Activated CD8-positive, alpha-beta T cell treated with anti-CD3 and anti-CD28 coated beads, Interleukin-2, amount 10 ng/mL, durations not matched to agents 7 days and 5 days (primary cell): ENCODE data around the gene C1orf53. TPM values are rescaled to one million over a fixed set of nuclear protein-coding genes. Genes with fewer than 3 reads are reported as not detected.
A peak's percentile ranks its signal among the peaks of the same experiment; 100 is the strongest.

Experiments
- ATAC-seq: fragments of 150-1000 bp; cut with Tn5 transposase; one replicate; pipeline ENCODE4 v1.10.0; 2021; ENCODE audit warnings: moderate library complexity
- CTCF ChIA-PET: fragments of 350-600 bp; sonication (Branson Sonifier 250); formaldehyde crosslinking; loops from one replicate; lab custom pipeline; 2021; ENCODE audit warnings: antibody characterized with exemption; lab: Charles Lee
- POLR2A ChIA-PET: fragments of 350-600 bp; sonication (Branson Sonifier 250); formaldehyde crosslinking; loops from one replicate; lab custom pipeline; 2021; ENCODE audit warnings: antibody characterized with exemption; lab: Charles Lee
- DNase-seq: peaks from one replicate; pipeline ENCODE4 v3.0.0-alpha.2; 2020
- H3K27ac Mint-ChIP-seq: one replicate; pipeline ENCODE4 v1.8.0; 2021; ENCODE audit warnings: mild to moderate bottlenecking, mixed read lengths
- H3K27me3 Mint-ChIP-seq: one replicate; pipeline ENCODE4 v1.8.0; 2021; ENCODE audit warnings: low read depth, mixed read lengths
- H3K36me3 Mint-ChIP-seq: one replicate; pipeline ENCODE4 v1.8.0; 2021; ENCODE audit warnings: low read depth, mixed read lengths
- H3K4me1 Mint-ChIP-seq: one replicate; pipeline ENCODE4 v1.8.0; 2021; ENCODE audit warnings: low read depth, mixed read lengths
- H3K4me3 Mint-ChIP-seq: one replicate; pipeline ENCODE4 v1.8.0; 2021; ENCODE audit warnings: mild to moderate bottlenecking, mixed read lengths
- H3K9me3 Mint-ChIP-seq: one replicate; pipeline ENCODE4 v1.8.0; 2022; ENCODE audit warnings: mixed read lengths; ENCODE audit not compliant: insufficient read depth
- total RNA-seq, 2 experiments: library from RNA; stranded (reverse); gene quantifications; one replicate each; pipeline ENCODE4 v1.2.3, GENCODE V29; 2021

The C1orf53 gene
- total RNA-seq, 2 experiments from 2014 or later: 0.68 to 0.97 TPM

DNA sequence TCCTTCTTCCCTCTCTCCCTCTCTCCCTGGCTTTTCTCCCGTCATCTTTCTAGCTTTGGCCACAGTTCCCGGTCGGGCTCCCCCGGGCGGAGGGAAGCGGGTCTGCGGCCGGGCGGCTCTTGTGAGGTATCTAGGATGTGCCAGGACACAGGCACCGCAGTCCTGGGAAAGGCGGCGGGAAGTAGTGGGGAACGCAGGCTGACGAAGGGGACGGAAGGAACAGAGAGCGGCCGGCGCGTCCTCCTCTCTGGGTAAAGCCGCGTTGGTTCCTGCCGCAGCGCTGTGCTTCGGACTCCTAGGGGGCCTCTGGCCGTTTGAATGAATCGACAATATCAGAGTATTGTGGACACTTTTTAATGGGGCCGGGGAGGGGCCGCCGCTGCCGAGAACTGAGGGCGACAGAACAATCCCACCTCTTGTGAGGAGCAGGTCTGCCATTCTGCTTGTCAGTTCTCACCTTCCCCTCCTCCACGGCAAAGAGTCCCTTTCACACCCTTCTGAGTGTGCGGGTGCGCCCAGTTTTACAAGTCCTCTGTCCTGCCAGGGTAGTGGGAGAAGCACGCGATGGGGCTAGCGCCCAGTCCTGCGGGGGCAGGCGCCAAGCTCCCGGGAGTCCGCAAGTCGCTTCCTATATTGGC is 13.6 kb downstream of the C1orf53 start:
- Mint-ChIP-seq H3K36me3 (no peaks in the 10 kb centered on the region), H3K4me3 (peak overlapping the region; percentile 73), H3K27ac (no peak overlapping the region), H3K4me1 (peaks cover 90% of the 10 kb centered on the region), H3K9me3 (no peaks in the 10 kb centered on the region), H3K27me3 (peaks cover 99% of the 10 kb centered on the region)
- DNase-seq (no peak), ATAC-seq (no peak)
- ChIA-PET POLR2A (no interaction called here), CTCF (interaction anchor here (1.0 to 6.9 kb wide), 3 partner anchors 11 to 394 kb away, joined by 3 to 64 read pairs (median 4); partner anchors contain the start of gene C1orf53)

DNA sequence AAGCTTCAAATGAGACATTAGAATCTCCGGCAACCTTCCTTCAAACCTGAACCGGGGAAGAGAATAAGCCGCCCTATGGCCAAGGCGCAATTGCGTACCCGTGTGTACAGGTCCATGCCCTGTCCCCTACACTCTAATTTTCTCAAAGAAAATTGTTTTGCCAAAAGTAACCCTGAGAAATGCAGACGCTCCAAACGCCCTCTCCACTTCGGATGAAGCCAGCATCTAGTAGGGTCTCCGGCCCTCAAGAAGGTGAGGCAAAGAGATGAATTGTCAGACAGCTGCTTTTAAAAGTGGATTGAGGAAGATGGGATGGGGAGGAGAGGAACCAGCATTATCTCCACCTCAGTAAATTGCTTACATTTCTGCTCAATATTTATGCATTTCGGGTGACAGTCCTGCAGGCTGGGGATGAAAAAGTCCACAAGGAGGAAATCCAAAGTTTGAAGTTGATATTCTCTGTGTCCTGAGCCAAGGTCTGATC is 14.1 kb downstream of the C1orf53 start:
- peak overlapping the region; percentile 73 for H3K4me3 Mint-ChIP-seq
- H3K27ac Mint-ChIP-seq: no peak overlapping the region
- peaks cover 99% of the 10 kb centered on the region for H3K27me3 Mint-ChIP-seq
- peaks cover 3% of the 10 kb centered on the region for H3K36me3 Mint-ChIP-seq
- H3K9me3 Mint-ChIP-seq: no peaks in the 10 kb centered on the region
- ChIA-PET POLR2A (no interaction called here), CTCF (interaction anchor here (1.5 to 6.9 kb wide), 2 partner anchors 10 to 11 kb away, joined by 3 to 64 read pairs; partner anchors contain the start of gene C1orf53)
- H3K4me1 Mint-ChIP-seq: peaks cover 90% of the 10 kb centered on the region
- ATAC-seq (no peak), DNase-seq (no peak)

DNA sequence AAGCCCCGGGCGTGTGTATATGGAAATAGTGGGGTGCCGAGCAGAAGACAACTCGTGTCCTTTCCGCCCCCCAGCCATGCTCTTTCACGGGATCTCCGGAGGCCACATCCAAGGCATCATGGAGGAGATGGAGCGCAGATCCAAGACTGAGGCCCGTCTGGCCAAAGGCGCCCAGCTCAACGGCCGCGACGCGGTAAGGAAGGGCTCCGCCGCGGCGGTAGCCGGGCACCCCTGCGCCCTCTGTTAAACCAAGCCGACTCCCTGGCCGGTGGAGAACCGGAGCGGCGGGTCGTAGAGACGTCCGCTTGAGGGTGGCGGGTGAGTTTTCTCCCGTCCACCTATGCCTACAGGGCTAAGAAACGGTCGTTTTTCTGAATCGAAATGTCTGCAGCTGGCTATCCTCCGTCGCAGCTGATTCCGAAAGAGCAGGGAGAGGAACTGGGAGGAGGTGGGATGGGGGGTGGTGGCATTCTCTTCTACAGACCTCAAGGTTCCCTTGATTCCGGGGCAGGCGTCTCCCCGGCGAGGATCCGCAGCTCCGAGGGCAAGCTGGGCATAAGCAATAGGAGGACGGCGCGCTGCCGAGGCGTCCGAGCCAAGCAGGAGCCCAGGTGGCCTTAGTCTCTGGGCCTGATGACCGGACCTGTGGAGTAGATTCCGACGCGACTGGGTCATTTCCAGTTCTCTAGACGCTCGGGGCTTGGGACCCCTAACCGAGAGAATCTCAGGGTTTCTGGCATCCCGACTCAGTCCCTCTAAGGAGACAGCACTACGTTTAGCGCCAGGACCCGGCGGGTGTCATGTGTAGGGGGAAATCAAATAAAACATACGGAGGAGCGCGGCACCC is 15.6 kb downstream of the C1orf53 start:
- ATAC-seq (peak; percentile 32), DNase-seq (no peak)
- Mint-ChIP-seq H3K27me3 (peaks cover 95% of the 10 kb centered on the region), H3K4me1 (peaks cover 76% of the 10 kb centered on the region), H3K9me3 (no peaks in the 10 kb centered on the region), H3K27ac (peak overlapping the region; percentile 54), H3K36me3 (peaks cover 3% of the 10 kb centered on the region), H3K4me3 (peak overlapping the region; percentile 73)
- CTCF ChIA-PET: interaction anchor here (0.7 to 6.9 kb wide), 7 partner anchors 9 to 548 kb away, joined by 3 to 64 read pairs (median 3); partner anchors contain the start of gene C1orf53
- POLR2A ChIA-PET: no interaction called here

DNA sequence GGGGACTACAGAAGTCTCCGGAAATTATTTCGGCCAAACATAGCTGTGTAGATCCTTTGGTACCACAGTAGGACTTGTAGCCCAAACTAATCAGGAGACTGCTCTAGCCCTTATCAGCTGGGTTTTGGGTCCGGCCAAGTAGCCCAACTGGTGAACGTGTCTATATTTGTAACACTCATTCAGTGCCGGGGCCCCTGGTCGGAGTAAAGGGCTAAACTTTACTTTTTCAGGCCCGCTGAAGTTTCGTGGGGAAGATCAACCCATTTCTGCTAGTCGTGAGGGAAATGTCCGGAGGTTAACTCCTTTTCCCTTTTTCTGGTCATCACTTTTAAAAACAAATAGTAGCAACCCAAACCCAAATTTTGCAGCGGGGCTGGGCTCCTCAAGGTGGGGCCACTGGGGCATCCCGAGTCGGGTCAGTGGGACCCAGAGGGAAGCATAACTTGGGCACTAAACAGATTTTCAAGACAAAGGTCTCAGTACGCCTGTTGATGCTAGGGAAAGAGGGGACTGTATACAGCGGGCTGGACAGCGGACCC is 16.4 kb downstream of the C1orf53 start:
- H3K27ac Mint-ChIP-seq: no peak overlapping the region
- H3K27me3 Mint-ChIP-seq: peaks cover 89% of the 10 kb centered on the region
- peak overlapping the region; percentile 73 for H3K4me3 Mint-ChIP-seq
- ATAC-seq: no peak
- POLR2A ChIA-PET: no interaction called here
- H3K4me1 Mint-ChIP-seq: peaks cover 68% of the 10 kb centered on the region
- H3K36me3 Mint-ChIP-seq: peaks cover 3% of the 10 kb centered on the region
- H3K9me3 Mint-ChIP-seq: no peaks in the 10 kb centered on the region
- no peak for DNase-seq
- CTCF ChIA-PET: interaction anchor here (0.7 to 6.9 kb wide), 4 partner anchors 8 to 301 kb away, joined by 3 to 64 read pairs (median 4); partner anchors contain the start of gene C1orf53

DNA sequence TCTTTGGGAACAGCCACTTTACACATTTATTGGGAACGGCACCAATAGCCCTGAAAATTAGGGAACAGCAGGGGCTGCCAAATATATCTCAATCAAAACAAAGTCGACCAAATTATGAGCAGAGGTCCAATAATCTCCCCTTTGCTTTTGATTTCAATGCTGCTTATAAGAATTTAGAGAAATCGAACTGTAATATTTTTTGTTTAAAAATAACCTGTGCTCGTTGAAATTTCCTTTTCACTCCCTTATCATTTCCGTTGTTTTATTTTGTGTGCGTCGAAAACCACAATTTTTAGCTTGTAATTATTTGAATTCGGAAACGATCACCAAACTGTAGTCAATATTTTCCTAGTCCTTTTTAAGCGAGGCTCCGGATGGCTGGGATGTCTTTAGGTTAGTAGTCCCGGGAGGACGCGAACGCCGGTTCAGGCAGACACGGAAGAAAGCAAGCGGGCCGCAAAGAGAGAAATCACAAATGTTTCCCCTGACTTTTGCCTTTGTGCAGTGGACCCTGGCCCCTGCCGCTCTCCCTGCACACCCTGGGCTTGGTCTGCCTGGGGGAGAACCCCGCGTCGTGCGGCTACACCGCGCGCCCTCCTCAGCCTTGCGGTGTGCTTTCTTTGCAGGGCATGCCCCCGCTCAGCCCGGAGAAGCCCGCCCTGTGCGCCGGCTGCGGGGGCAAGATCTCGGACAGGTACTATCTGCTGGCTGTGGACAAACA is 17.1 kb downstream of the C1orf53 start:
- peaks cover 64% of the 10 kb centered on the region for H3K4me1 Mint-ChIP-seq
- peaks cover 83% of the 10 kb centered on the region for H3K27me3 Mint-ChIP-seq
- POLR2A ChIA-PET: interaction anchor here (1.1 kb wide), 1 partner anchor 237 kb away, joined by 4 read pairs; the partner anchor contains the start of gene NEK7
- no peak for DNase-seq
- H3K9me3 Mint-ChIP-seq: no peaks in the 10 kb centered on the region
- H3K36me3 Mint-ChIP-seq: peaks cover 3% of the 10 kb centered on the region
- ATAC-seq: peak; percentile 32
- no peak overlapping the region for H3K27ac Mint-ChIP-seq
- H3K4me3 Mint-ChIP-seq: peak overlapping the region; percentile 73
- CTCF ChIA-PET: interaction anchor here (0.6 to 6.9 kb wide), 5 partner anchors 9 to 397 kb away, joined by 3 to 64 read pairs (median 3); partner anchors contain the start of gene C1orf53

DNA sequence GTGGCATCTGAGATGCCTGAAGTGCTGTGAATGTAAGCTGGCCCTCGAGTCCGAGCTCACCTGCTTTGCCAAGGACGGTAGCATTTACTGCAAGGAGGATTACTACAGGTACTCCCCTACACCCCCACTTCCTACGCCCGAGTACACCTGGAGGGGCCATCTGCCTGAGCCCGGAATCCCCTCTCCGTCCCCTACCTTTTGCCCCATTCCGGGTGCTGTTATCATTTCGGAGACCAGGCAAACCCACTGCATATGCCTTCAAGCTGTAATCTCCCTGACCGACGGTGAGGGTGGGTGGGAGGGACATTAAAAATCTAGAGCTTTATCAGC is 17.6 kb downstream of the C1orf53 start:
- H3K9me3 Mint-ChIP-seq: no peaks in the 10 kb centered on the region
- H3K27ac Mint-ChIP-seq: no peak overlapping the region
- DNase-seq: no peak
- ChIA-PET POLR2A (interaction anchor here (1.1 kb wide), 1 partner anchor 237 kb away, joined by 4 read pairs; the partner anchor contains the start of gene NEK7), CTCF (interaction anchor here (0.6 to 6.9 kb wide), 5 partner anchors 9 to 398 kb away, joined by 3 to 64 read pairs (median 3); partner anchors contain the start of gene C1orf53)
- no peak for ATAC-seq
- H3K4me3 Mint-ChIP-seq: peak overlapping the region; percentile 73
- peaks cover 64% of the 10 kb centered on the region for H3K4me1 Mint-ChIP-seq
- H3K27me3 Mint-ChIP-seq: peaks cover 79% of the 10 kb centered on the region
- peaks cover 3% of the 10 kb centered on the region for H3K36me3 Mint-ChIP-seq

DNA sequence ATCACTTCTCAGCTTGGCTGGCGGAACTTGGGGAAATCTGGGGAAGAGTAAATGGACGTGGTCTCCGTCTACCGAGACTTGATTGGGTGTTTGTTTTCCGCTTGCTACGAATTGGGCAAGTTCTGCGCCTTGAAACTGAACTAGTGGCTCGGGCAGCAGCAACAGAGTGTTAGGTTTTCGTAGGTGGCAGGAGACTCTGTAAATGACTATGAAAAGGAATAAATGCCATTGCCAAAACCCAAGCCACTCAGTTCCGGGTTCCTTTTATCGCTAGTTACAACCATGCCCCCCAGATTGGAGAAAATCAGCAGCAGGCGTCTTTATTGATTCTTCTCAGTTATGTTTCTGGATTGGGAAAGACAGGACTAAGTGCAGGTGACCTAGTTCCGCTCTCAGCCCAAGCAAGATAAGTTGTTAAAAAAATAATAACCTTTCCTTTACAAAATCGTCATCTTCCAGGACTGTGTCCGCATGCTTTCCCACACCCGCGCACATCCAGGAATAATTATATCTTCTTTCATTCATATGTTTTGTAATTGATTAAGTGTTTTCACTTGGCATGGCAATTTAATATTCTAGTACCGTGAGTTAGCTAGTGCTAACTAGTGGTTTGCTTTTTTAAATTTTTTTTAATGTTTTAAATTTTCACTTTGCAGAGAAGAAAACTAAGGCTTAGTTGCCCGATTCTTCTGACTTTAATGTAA is 18.1 kb downstream of the C1orf53 start:
- CTCF ChIA-PET: interaction anchor here (0.7 to 6.9 kb wide), 4 partner anchors 16 to 398 kb away, joined by 3 to 64 read pairs (median 6); partner anchors contain the start of gene C1orf53

DNA sequence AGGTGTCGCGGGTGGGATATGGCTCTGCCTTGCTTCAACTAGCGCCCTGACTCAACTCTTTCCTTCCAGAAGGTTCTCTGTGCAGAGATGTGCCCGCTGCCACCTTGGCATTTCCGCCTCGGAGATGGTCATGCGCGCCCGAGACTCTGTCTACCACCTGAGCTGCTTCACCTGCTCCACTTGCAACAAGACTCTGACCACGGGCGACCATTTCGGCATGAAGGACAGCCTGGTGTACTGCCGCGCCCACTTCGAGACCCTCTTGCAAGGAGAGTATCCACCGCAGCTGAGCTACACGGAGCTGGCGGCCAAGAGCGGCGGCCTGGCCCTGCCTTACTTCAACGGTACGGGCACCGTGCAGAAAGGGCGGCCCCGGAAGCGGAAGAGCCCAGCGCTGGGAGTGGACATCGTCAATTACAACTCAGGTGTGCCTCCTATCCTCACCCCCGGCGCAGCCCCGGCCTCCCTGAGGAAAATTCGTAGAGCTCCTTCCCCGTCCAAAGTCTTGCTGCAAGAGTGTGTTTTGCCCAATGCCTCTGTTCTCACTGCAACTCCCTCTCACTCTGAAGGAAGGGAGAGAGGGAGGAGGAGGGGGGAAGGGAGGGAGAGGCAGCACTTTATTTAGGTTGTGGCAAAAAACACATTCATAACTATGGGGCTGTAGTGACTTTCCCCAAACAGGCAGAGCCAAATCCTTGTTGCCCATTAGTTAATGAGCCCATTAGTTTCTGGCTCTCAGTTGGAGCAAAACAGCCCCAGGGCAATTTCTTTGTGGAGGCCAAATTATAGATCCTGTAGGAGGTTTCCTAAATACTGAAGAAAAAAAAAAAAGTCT is 19.0 kb downstream of the C1orf53 start:
- no peaks in the 10 kb centered on the region for H3K9me3 Mint-ChIP-seq
- no peak for ATAC-seq
- POLR2A ChIA-PET: no interaction called here
- no peak for DNase-seq
- peaks cover 3% of the 10 kb centered on the region for H3K36me3 Mint-ChIP-seq
- peak overlapping the region; percentile 16 for H3K4me3 Mint-ChIP-seq
- peaks cover 56% of the 10 kb centered on the region for H3K4me1 Mint-ChIP-seq
- H3K27ac Mint-ChIP-seq: no peak overlapping the region
- CTCF ChIA-PET: interaction anchor here (1.1 to 1.9 kb wide), 2 partner anchors 19 to 399 kb away, joined by 4 to 7 read pairs; partner anchors contain the start of gene C1orf53
- peaks cover 70% of the 10 kb centered on the region for H3K27me3 Mint-ChIP-seq

More for the DNA sequence above, 18.1 kb downstream of the C1orf53 start:
- Mint-ChIP-seq H3K4me1 (peaks cover 59% of the 10 kb centered on the region), H3K27me3 (peaks cover 78% of the 10 kb centered on the region), H3K27ac (no peak overlapping the region), H3K9me3 (no peaks in the 10 kb centered on the region), H3K36me3 (peaks cover 3% of the 10 kb centered on the region), H3K4me3 (peak overlapping the region; percentile 26)
- POLR2A ChIA-PET: interaction anchor here (1.1 kb wide), 1 partner anchor 236 kb away, joined by 4 read pairs; the partner anchor contains the start of gene NEK7
- DNase-seq (no peak), ATAC-seq (no peak)

DNA sequence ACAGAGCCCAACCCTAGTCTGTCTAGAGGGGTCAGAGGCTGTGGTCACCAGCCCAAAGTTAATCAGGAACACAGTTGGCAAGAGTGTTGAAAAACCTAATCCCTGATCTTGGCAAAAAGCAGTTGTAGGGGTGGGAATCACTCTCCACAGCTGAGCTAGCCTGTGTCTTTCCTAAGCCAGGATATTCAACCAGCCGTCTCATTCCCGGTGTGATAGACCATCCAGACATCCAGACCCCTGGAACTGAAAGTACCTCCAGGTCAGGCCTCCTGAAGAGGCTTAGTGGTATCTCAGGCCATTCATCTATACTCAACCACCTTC is 19.6 kb downstream of the C1orf53 start:
- H3K9me3 Mint-ChIP-seq: no peaks in the 10 kb centered on the region
- peaks cover 52% of the 10 kb centered on the region for H3K4me1 Mint-ChIP-seq
- no peak overlapping the region for H3K27ac Mint-ChIP-seq
- no peak for ATAC-seq
- no peak for DNase-seq
- ChIA-PET POLR2A (no interaction called here), CTCF (no interaction called here)
- peaks cover 69% of the 10 kb centered on the region for H3K27me3 Mint-ChIP-seq
- H3K4me3 Mint-ChIP-seq: no peak overlapping the region
- peaks cover 3% of the 10 kb centered on the region for H3K36me3 Mint-ChIP-seq

- H3K36me3 Mint-ChIP-seq: peaks cover 3% of the 10 kb centered on the region
- no peaks in the 10 kb centered on the region for H3K9me3 Mint-ChIP-seq
- ATAC-seq: no peak
These were observed 20.6 kb downstream of the C1orf53 start for GRCh38 chr1:197923038-197923437.

More at GRCh38 chr1:197923038-197923437, 20.6 kb downstream of the C1orf53 start:
- ChIA-PET POLR2A (no interaction called here), CTCF (interaction anchor here (1.5 to 2.2 kb wide), 3 partner anchors 20 to 403 kb away, joined by 7 to 12 read pairs (median 10); partner anchors contain the start of gene C1orf53)
- no peak for DNase-seq
- no peak overlapping the region for H3K27ac Mint-ChIP-seq
- no peak overlapping the region for H3K4me3 Mint-ChIP-seq
- H3K4me1 Mint-ChIP-seq: peaks cover 41% of the 10 kb centered on the region
- peaks cover 65% of the 10 kb centered on the region for H3K27me3 Mint-ChIP-seq
